ENCODE data around the gene CAMSAP2.

DNA sequence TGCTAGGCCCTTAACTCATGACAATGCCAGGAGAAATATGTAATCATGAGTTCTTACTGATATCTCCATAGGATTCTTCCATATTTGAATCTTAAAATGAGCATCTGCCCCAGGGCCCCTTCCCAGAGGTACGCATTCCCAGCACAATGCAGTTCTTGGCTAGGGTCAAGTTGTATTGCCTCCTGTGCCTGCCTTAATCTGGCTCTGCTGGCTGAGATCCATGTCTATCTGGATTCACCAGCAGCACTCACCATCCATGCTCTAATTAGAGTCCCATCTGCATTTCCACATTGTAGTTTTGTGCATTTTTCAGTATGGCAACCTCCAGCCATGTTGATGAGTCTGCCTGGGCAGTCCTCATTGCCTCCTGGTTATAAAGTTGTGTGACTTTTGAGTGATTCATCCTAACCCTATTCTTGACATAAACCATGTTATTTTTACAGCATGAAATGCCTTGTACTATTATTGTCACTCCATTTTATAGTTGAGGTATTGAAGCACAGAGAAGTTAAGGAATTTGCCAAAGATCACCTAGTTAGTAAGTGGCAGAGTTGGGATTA lies 55.9 kb downstream of the CAMSAP2 start:
- TF ChIP-seq, protein P1, sequence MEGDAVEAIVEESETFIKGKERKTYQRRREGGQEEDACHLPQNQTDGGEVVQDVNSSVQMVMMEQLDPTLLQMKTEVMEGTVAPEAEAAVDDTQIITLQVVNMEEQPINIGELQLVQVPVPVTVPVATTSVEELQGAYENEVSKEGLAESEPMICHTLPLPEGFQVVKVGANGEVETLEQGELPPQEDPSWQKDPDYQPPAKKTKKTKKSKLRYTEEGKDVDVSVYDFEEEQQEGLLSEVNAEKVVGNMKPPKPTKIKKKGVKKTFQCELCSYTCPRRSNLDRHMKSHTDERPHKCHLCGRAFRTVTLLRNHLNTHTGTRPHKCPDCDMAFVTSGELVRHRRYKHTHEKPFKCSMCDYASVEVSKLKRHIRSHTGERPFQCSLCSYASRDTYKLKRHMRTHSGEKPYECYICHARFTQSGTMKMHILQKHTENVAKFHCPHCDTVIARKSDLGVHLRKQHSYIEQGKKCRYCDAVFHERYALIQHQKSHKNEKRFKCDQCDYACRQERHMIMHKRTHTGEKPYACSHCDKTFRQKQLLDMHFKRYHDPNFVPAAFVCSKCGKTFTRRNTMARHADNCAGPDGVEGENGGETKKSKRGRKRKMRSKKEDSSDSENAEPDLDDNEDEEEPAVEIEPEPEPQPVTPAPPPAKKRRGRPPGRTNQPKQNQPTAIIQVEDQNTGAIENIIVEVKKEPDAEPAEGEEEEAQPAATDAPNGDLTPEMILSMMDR (IDR thresholded peaks at IDR 0.05), result no peak
- no peak for TF ChIP-seq POLR2A (IDR thresholded peaks at IDR 0.05)
